Transverse colon (tissue), 4 donors: ENCODE results near the gene KIAA1549. TPM values are rescaled to one million over a fixed set of nuclear protein-coding genes. Genes with fewer than 3 reads are reported as not detected.

Experiments used
- DNase-seq: peaks from one replicate; pipeline ENCODE4 v3.0.0-alpha.2; 2019
- H3K27ac ChIP-seq, 4 donors: fragments of 200-600 bp; sonication (generic); 2 replicates each; pipeline ENCODE4 v1.5.1; 2016 to 2018; ENCODE audit warnings: inconsistent platforms in 4 of 4
- H3K27me3 ChIP-seq: fragments of 200-600 bp; sonication (generic); 2 replicates; pipeline ENCODE4 v1.5.1; 2017; ENCODE audit warnings: inconsistent platforms
- H3K36me3 ChIP-seq, 4 donors: fragments of 200-600 bp; sonication (generic); 2 replicates each; pipeline ENCODE4 v1.5.1; 2017 to 2019; ENCODE audit warnings: inconsistent platforms in 4 of 4
- H3K4me1 ChIP-seq, 4 donors: fragments of 200-600 bp; sonication (generic); 2 replicates each; pipeline ENCODE4 v1.5.1; 2017 to 2020; ENCODE audit warnings: inconsistent platforms in 4 of 4
- H3K4me3 ChIP-seq, 4 donors: fragments of 200-600 bp; sonication (generic); 1 replicate in 1 of 4; 2 replicates in 3 of 4; pipeline versions ENCODE4 v1.5.1 to v1.6.1; 2017 to 2019; ENCODE audit warnings: inconsistent platforms in 4 of 4
- H3K9me3 ChIP-seq, 2 donors: fragments of 200-600 bp; sonication (generic); 2 replicates each; pipeline ENCODE4 v1.5.1; 2017 to 2019; ENCODE audit warnings: inconsistent platforms in 2 of 2
- EP300 ChIP-seq: sonication (generic); formaldehyde crosslinking; IDR thresholded peaks from one replicate; pipeline ENCODE4 v1.6.1; 2017; ENCODE audit warnings: antibody characterized with exemption, low read depth
- POLR2A ChIP-seq: fragments of 450-650 bp; IDR thresholded peaks from one replicate; pipeline ENCODE4 v1.6.1; 2016; ENCODE audit warnings: antibody characterized with exemption, mild to moderate bottlenecking, moderate library complexity
- POLR2AphosphoS5 ChIP-seq, 3 donors: sonication (generic); formaldehyde crosslinking; IDR thresholded peaks; one replicate each; pipeline ENCODE4 v1.6.1; 2016; ENCODE audit warnings: antibody characterized with exemption in 3 of 3
- WGBS, 2 donors: methylation state at CpG; one replicate each; pipeline ENCODE4 v1.1.5; 2018; ENCODE audit warnings: low coverage in 1 of 2; 5-methylcytosine and 5-hydroxymethylcytosine counted together
- in situ Hi-C, 4 donors: fragments of 200-750 bp; cut with MboI; loops; one replicate each; pipeline versions ENCODE4 v1.15.0 to v1.15.1; 2017; ENCODE audit warnings: low sequenced_read_pairs in 3 of 4, low pct_ligation_motif_present in 1 of 4, low pct_unique_long_range_greater_than_20kb in 1 of 4
- intact Hi-C: fragments of 100-400 bp; cut with DNase I; formaldehyde crosslinking; loops from one replicate; pipeline ENCODE4 v1.15.1; 2023; ENCODE audit warnings: low total_unique reads
- total RNA-seq, 4 donors: library from RNA; depleted of rRNA; stranded (reverse); fragments of >200 nt; gene quantifications; one replicate each; pipeline ENCODE4 v1.1.0, GENCODE V29; 2016
- TF ChIP-seq, protein P1 (sequence below), 5 experiments: fragments of 200-600 bp in 3 of 5; fragments of 450-650 bp in 2 of 5; sonication (generic) in 3 of 5; IDR thresholded peaks; 1 replicate in 2 of 5; 2 replicates in 3 of 5; pipeline ENCODE4 v1.5.1; 2016 to 2017; ENCODE audit warnings: antibody characterized with exemption in 5 of 5, inconsistent platforms in 3 of 5, mild to moderate bottlenecking in 2 of 5, moderate library complexity in 1 of 5

Gene KIAA1549
- total RNA-seq, 4 donors from 2014 or later: 0.37 to 1.5 (median 0.93) TPM

DNA sequence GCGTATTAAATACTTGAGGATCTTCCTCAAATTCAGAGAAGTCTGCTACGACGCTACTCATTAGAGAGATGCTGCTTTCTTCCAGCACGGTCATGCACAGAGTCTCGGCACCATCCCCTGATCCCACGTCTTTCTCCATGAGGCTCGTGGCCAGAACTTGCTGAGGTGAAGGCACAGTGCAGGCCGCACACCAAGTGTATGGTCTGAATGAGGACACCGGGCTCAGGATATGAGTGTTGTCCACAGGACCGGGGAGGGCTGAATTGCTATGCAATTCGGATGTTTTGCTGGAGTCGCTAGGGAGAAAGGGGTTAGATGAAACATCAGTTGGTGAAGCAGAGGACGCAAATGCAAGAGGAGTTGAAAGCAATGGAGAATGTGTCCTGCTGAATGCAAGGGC is 63.0 kb downstream of the KIAA1549 start:
- Histone ChIP-seq H3K36me3 (no peaks in the 10 kb centered on the region), H3K9me3 (no peaks in the 10 kb centered on the region), H3K4me1 (no peaks in the 10 kb centered on the region), H3K27ac (no peak overlapping the region), H3K27me3 (no peaks in the 10 kb centered on the region), H3K4me3 (no peak overlapping the region)
- TF ChIP-seq POLR2A (no peak), EP300 (no peak), POLR2AphosphoS5 (IDR thresholded peaks at IDR 0.05) (no peak)
- TF ChIP-seq, protein P1, sequence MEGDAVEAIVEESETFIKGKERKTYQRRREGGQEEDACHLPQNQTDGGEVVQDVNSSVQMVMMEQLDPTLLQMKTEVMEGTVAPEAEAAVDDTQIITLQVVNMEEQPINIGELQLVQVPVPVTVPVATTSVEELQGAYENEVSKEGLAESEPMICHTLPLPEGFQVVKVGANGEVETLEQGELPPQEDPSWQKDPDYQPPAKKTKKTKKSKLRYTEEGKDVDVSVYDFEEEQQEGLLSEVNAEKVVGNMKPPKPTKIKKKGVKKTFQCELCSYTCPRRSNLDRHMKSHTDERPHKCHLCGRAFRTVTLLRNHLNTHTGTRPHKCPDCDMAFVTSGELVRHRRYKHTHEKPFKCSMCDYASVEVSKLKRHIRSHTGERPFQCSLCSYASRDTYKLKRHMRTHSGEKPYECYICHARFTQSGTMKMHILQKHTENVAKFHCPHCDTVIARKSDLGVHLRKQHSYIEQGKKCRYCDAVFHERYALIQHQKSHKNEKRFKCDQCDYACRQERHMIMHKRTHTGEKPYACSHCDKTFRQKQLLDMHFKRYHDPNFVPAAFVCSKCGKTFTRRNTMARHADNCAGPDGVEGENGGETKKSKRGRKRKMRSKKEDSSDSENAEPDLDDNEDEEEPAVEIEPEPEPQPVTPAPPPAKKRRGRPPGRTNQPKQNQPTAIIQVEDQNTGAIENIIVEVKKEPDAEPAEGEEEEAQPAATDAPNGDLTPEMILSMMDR (IDR thresholded peaks at IDR 0.05): no peak
- WGBS, 2 donors: 90 to 96% methylated on average over 9 to 13 of the region's 13 CpGs
- intact Hi-C loops (no loop called here), in situ Hi-C loops (no loop called here)
- no peak for DNase-seq

DNA sequence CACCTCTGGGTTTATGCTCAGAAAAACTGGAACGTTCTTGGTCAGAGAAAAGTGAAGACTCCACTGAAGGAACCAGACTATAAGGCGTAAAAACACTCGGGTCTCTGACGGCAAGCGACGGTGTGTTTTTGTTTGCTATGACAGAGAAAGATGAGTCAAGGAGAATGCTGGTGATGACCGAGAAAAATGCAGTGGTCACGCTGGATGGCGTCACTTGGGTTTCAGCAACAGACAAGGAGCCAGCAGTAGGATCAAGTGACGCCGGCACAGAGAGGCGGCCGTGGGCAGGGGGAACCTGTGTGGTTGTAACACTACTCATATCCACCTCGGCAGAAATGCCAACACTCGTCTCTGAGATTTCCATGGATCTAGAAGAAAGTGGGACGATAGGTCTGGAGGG is 63.4 kb downstream of the KIAA1549 start:
- Histone ChIP-seq H3K4me1 (no peaks in the 10 kb centered on the region), H3K36me3 (no peaks in the 10 kb centered on the region), H3K4me3 (no peak overlapping the region), H3K9me3 (no peaks in the 10 kb centered on the region), H3K27me3 (no peaks in the 10 kb centered on the region), H3K27ac (no peak overlapping the region)
- intact Hi-C loops: no loop called here
- DNase-seq: no peak
- in situ Hi-C loops: no loop called here
- TF ChIP-seq POLR2A (no peak), POLR2AphosphoS5 (IDR thresholded peaks at IDR 0.05) (no peak), EP300 (no peak)
- TF ChIP-seq, protein P1 (IDR thresholded peaks at IDR 0.05): no peak
- whole genome bisulfite sequencing, 2 donors: 88 to 93% methylated on average over 6 to 16 of the region's 16 CpGs

DNA sequence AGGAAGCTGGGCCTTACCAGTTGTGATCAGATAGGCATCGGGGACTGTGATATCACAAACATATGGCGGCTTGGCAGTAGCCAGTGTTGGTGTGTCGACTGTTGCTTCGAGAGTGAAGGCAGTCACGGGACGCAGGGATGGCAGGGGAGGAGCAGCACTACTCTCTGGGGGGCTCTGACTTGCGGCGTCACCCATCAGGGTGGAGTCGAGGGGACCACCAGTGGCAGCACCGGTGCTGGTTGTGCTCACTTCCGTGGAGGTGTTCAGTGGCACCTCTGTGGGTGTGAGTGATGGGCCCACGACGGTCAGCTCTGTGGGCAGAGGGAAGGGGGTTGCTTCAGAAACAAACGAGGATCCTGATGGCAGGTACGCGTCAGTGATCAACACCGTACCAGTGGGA is 64.5 kb downstream of the KIAA1549 start:
- Histone ChIP-seq H3K27me3 (no peaks in the 10 kb centered on the region), H3K9me3 (no peaks in the 10 kb centered on the region), H3K4me3 (no peak overlapping the region), H3K27ac (no peak overlapping the region), H3K36me3 (no peaks in the 10 kb centered on the region), H3K4me1 (no peaks in the 10 kb centered on the region)
- in situ Hi-C loops (no loop called here), intact Hi-C loops (no loop called here)
- TF ChIP-seq EP300 (no peak), POLR2A (no peak), POLR2AphosphoS5 (IDR thresholded peaks at IDR 0.05) (no peak)
- TF ChIP-seq, protein P1 (IDR thresholded peaks at IDR 0.05): no peak
- no peak for DNase-seq
- 89 to 90% methylated on average over 7 to 17 of the region's 17 CpGs for WGBS, 2 donors

DNA sequence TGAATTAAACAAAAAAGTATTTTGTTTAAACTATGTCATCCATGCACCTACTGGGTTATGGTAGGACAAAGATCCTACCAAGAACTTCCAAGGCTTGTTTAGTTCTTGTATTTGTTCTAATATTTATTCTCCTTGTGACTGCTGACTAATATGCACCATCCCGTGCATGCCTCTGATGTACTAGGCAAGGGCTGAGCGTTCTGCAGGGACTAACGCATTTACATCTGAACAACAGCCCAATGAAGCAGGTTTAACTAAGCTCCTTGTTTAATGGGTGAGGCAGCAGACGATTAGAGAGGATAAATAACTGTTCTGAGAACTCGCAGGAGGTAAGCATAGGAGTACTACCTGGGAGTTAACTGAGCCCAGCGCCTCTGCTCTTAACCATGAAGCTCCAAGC is 64.9 kb downstream of the KIAA1549 start:
- no peaks in the 10 kb centered on the region for H3K36me3 ChIP-seq
- H3K4me1 ChIP-seq: peaks cover 0 to 3% (median 0%) of the 10 kb centered on the region in 4 donors
- intact Hi-C loops (no loop called here), in situ Hi-C loops (no loop called here)
- DNase-seq: no peak
- H3K27me3 ChIP-seq: no peaks in the 10 kb centered on the region
- WGBS, 2 donors: 80 to 100% methylated on average over 2 to 6 of the region's 6 CpGs
- no peak overlapping the region for H3K4me3 ChIP-seq
- no peaks in the 10 kb centered on the region for H3K9me3 ChIP-seq
- H3K27ac ChIP-seq: no peak overlapping the region
- TF ChIP-seq POLR2A (no peak), EP300 (no peak), POLR2AphosphoS5 (IDR thresholded peaks at IDR 0.05) (no peak)
- TF ChIP-seq, protein P1 (IDR thresholded peaks at IDR 0.05): no peak
